ENCODE data around the gene KCNG3.
"Not testable (repeated sequence)": the region's sequence is repeated elsewhere in the genome, so short reads cannot be mapped to it uniquely, and the experiment has no call there.

KCNG3 gene

DNA sequence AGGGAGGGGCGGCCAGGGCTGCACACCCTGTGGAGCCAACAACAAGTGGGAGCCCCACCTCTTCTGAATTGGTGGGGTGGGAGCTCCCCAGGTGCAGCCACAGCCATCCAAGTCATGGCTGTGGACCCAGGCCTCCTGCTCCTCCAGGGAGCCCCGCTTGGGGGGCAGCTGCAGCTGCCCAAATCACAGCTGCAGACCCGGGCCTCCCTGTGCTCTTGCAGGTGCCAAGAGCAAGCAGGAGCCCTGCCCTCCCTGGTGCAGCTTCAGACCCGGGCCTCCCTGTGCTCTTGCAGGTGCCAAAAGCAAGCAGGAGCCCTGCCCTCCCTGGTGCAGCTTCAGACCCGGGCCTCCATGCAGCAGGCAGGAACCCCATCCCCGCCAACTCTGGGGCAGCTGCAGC lies 86.3 kb downstream of the KCNG3 start:
- TF ChIP-seq, protein P1, sequence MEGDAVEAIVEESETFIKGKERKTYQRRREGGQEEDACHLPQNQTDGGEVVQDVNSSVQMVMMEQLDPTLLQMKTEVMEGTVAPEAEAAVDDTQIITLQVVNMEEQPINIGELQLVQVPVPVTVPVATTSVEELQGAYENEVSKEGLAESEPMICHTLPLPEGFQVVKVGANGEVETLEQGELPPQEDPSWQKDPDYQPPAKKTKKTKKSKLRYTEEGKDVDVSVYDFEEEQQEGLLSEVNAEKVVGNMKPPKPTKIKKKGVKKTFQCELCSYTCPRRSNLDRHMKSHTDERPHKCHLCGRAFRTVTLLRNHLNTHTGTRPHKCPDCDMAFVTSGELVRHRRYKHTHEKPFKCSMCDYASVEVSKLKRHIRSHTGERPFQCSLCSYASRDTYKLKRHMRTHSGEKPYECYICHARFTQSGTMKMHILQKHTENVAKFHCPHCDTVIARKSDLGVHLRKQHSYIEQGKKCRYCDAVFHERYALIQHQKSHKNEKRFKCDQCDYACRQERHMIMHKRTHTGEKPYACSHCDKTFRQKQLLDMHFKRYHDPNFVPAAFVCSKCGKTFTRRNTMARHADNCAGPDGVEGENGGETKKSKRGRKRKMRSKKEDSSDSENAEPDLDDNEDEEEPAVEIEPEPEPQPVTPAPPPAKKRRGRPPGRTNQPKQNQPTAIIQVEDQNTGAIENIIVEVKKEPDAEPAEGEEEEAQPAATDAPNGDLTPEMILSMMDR (IDR thresholded peaks at IDR 0.05), result no peak
- no peak overlapping the region for H3K27ac Mint-ChIP-seq
- no peak overlapping the region for H3K4me3 Mint-ChIP-seq

DNA sequence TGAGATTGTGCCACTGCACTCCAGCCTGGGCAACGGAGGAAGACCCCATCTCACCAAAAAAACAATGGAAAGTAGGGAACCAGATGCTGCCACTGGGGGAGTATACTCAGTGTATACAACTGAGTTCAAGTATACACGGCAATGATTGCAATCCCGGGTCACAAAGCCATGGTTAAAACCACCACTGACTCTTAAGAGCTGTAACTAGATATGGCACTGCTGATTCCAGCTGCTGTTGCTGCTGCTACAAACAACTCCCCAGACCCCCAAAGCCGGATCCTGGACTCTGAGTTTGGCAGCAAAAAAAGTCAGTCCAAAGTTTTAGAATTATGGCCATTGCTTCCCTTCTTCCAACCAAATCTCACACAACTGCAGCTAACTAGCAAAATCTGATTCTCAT lies 89.1 kb downstream of the KCNG3 start:
- H3K27me3 Mint-ChIP-seq (ENCODE audit: low read depth, poor library complexity), result peaks cover 4% of the 10 kb centered on the region
- no peaks in the 10 kb centered on the region for H3K9me3 Mint-ChIP-seq
- no peaks in the 10 kb centered on the region for H3K36me3 Mint-ChIP-seq (ENCODE audit: low read depth)
- no peak overlapping the region for H3K4me3 Mint-ChIP-seq
- peaks cover 12% of the 10 kb centered on the region for H3K4me1 Mint-ChIP-seq
- TF ChIP-seq, protein P1 (IDR thresholded peaks at IDR 0.05), result no peak
- DNase-seq, result no peak
- H3K27ac Mint-ChIP-seq, result no peak overlapping the region

More for the DNA sequence above, 86.3 kb downstream of the KCNG3 start:
- H3K27me3 Mint-ChIP-seq (ENCODE audit: low read depth, poor library complexity), result peaks cover 8% of the 10 kb centered on the region
- H3K36me3 Mint-ChIP-seq (ENCODE audit: low read depth), result no peaks in the 10 kb centered on the region
- no peak for DNase-seq
- H3K4me1 Mint-ChIP-seq, result peaks cover 12% of the 10 kb centered on the region
- H3K9me3 Mint-ChIP-seq, result peaks cover 4% of the 10 kb centered on the region

DNA sequence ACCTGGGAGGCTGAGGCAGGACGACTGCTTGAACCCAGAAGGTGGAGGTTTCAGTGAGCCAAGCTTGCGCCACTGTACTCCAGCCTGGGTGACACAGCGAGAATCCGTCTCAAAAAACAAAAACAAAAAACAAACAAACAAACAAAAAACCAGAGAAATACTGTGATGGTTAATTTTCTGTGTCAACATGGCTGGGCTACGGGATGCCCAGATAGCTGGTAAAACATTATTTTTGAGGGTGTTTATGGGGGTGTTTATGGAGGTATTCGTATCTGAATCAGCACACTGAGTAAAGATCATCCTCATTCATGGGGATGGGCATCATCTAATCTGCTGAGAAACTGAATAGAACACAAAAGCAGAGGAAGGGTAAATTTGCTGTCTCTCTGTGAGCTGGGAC lies 92.0 kb downstream of the KCNG3 start:
- H3K27ac Mint-ChIP-seq, result no peak overlapping the region

DNA sequence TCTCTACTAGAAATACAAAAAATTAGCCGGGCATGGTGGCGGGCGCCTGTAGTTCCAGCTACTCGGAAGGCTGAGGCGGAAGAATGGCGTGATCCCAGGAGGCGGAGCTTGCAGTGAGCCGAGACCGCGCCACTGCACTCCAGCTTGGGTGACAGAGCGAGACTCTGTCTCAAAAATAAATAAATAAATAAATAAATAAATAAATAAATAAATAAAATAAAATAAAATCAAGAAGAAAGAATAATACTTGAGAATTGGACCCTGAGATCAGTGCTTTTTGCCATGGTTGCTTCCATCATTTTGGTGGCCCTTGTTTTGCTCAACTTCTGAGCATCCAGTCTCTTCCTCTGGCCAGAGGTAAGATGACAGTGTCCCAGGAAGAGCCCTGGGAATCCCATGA lies 95.7 kb downstream of the KCNG3 start:
- H3K4me3 Mint-ChIP-seq; H3K36me3 Mint-ChIP-seq (ENCODE audit: low read depth); DNase-seq; H3K9me3 Mint-ChIP-seq; H3K27ac Mint-ChIP-seq; H3K4me1 Mint-ChIP-seq: not testable (repeated sequence)
- peaks cover 14% of the 10 kb centered on the region for H3K27me3 Mint-ChIP-seq (ENCODE audit: low read depth, poor library complexity)

More for the DNA sequence above, 92.0 kb downstream of the KCNG3 start:
- H3K9me3 Mint-ChIP-seq, result no peaks in the 10 kb centered on the region
- no peaks in the 10 kb centered on the region for H3K36me3 Mint-ChIP-seq (ENCODE audit: low read depth)
- TF ChIP-seq, protein P1 (IDR thresholded peaks at IDR 0.05), result no peak
- no peak for DNase-seq
- peaks cover 7% of the 10 kb centered on the region for H3K27me3 Mint-ChIP-seq (ENCODE audit: low read depth, poor library complexity)
- peaks cover 12% of the 10 kb centered on the region for H3K4me1 Mint-ChIP-seq
- H3K4me3 Mint-ChIP-seq, result no peak overlapping the region

DNA sequence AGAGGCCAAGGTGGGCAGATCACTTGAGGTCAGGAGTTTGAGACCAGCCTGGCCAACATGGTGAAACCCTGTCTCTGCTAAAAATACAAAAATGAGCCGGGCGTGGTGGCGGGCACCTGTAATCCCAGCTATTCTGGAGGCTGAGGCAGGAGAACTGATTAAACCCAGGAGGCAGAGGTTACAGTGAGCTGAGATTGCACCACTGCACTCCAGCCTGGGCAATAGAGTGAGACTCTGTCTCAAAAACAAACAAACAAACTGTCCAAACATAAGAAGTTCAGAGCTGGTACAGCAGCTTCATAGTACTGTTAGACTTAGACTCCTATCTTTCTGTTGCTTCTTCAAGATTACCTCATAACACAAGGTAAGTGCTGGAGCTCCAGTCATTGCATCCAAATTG lies 100.5 kb downstream of the KCNG3 start:
- H3K4me1 Mint-ChIP-seq; DNase-seq; H3K4me3 Mint-ChIP-seq; H3K27ac Mint-ChIP-seq; H3K36me3 Mint-ChIP-seq (ENCODE audit: low read depth): not testable (repeated sequence)
- H3K27me3 Mint-ChIP-seq (ENCODE audit: low read depth, poor library complexity), result peaks cover 10% of the 10 kb centered on the region
- H3K9me3 Mint-ChIP-seq, result peaks cover 10% of the 10 kb centered on the region

DNA sequence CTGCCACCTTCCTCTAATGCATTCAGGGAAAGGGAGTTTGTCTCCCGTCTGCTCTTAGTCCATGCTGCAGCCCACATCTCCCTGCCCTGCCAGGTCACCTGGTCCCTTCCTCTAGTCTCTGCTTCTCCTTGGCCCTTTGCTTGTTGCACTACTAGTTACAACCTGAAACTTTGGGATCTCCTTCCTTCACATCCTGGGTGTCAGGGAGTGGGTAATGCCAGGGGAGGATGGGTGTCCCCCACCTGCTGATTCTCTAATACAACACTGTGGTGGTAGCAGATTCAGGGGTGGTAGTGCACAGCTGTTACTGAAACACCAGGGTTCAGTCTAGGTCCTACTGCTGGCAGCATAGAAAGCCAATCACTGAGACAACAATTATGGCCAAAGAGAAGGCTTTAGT lies 101.6 kb downstream of the KCNG3 start:
- DNase-seq, result no peak
- no peak overlapping the region for H3K4me3 Mint-ChIP-seq
- peaks cover 10% of the 10 kb centered on the region for H3K9me3 Mint-ChIP-seq
- TF ChIP-seq, protein P1 (IDR thresholded peaks at IDR 0.05), result no peak
- no peaks in the 10 kb centered on the region for H3K36me3 Mint-ChIP-seq (ENCODE audit: low read depth)
- peaks cover 9% of the 10 kb centered on the region for H3K4me1 Mint-ChIP-seq
- H3K27ac Mint-ChIP-seq, result no peak overlapping the region
- H3K27me3 Mint-ChIP-seq (ENCODE audit: low read depth, poor library complexity), result peaks cover 14% of the 10 kb centered on the region
